Erythroblast (primary cell): Measurements from ENCODE around the gene PIP4K2C.
"Not testable (repeated sequence)": the region's sequence is repeated elsewhere in the genome, so short reads cannot be mapped to it uniquely, and the experiment has no call there.

Source experiments
- DNase-seq, 2 experiments: peaks; one replicate each; lab custom pipeline; 2025; lab: John Stamatoyannopoulos, UW
- GATA1 ChIP-seq: IDR thresholded peaks from 2 replicates; pipeline ENCODE4 v1.6.1; 2011; ENCODE audit warnings: low read depth, mild to moderate bottlenecking, control low read depth, low read length, moderate library complexity
- POLR2A ChIP-seq: IDR thresholded peaks from 2 replicates; pipeline ENCODE4 v1.6.1; 2011; ENCODE audit warnings: mild to moderate bottlenecking, low read length

Gene PIP4K2C

DNA sequence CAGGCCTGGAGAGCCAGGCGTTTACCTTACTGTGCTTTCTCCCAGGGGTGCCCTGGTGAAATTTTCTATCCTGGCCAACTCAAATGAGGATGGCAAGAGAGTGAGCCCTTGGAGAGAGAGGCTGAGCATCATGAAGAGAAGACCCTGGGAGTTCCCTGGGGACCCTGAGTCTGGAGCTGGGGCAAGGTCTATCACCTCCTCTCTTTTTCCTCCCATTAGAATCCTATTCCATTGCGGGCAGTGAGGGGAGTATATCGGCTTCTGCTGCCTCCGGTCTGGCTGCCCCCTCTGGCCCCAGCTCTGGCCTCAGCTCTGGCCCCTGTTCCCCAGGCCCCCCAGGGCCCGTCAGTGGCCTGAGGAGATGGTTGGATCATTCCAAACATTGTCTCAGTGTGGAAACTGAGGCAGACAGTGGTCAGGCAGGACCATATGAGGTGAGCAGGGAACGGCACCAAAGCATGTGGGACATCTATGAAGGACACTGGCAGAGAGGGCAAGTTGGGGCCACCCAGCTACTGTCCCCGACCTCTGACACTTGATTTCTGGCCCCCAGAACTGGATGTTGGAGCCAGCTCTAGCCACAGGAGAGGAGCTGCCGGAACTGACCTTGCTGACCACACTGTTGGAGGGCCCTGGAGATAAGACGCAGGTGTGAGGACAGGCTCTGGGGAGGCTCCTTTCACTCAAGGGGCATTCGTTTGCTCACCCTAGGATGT is 21.9 kb downstream of the PIP4K2C start:
- DNase-seq, result no peak
- no peak for TF ChIP-seq POLR2A
- no peak for TF ChIP-seq GATA1

DNA sequence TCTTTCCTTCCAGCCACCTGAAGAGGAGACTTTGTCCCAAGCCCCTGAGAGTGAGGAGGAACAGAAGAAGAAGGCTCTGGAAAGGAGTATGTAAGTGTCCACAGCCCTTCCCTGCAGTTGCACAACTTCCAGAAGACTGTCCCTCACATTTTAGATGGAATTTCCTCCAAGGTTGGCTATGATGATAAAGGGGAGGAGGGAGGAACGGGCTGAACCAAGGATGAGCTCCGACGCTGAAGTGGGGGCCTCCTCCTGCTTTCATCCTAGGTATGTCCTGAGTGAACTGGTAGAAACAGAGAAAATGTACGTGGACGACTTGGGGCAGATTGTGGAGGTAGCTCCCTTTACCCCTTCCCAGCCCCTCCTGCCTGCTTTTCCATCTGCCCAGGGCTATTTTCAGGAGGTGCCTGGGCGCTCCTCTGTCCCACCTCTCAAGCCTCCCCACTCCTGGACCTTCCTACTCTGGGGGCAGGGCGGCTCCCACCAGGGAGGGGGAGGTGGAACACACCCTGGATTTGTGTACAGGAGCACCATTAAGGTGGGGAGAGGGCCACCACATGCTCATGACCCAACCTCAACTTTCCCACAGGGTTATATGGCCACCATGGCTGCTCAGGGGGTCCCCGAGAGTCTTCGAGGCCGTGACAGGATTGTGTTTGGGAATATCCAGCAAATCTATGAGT is 22.6 kb downstream of the PIP4K2C start:
- no peak for DNase-seq
- TF ChIP-seq GATA1, result no peak

DNA sequence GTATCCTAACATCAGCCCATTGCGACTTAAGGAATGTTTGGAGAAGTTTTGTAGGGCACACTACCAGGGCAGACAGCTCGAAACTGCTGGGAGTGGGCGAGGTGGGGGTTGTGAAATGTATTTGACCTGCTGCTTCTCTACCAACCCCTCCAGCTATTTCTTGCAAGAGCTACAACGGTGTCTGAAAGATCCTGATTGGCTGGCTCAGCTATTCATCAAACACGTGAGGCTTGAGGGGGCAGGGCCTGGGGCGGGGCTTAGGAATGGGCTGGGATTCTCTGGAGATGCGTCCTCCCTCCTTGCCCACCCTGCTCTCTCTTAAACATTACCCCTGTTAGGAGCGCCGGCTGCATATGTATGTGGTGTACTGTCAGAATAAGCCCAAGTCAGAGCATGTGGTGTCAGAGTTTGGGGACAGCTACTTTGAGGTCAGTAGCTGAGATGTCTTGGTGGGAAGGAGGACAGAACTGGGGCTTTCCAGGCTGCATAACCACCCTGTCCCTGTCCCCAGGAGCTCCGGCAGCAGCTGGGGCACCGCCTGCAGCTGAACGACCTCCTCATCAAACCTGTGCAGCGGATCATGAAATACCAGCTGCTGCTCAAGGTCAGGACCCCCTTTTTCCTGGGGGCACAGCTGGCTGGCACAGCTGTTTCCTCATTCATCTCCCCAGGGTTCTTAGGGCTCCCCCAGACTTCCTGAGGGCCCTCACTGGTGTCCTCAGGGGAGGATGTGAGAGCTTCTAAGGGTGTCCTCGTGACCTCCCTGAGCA is 23.4 kb downstream of the PIP4K2C start:
- TF ChIP-seq POLR2A (no peak), GATA1 (no peak)
- no peak for DNase-seq

DNA sequence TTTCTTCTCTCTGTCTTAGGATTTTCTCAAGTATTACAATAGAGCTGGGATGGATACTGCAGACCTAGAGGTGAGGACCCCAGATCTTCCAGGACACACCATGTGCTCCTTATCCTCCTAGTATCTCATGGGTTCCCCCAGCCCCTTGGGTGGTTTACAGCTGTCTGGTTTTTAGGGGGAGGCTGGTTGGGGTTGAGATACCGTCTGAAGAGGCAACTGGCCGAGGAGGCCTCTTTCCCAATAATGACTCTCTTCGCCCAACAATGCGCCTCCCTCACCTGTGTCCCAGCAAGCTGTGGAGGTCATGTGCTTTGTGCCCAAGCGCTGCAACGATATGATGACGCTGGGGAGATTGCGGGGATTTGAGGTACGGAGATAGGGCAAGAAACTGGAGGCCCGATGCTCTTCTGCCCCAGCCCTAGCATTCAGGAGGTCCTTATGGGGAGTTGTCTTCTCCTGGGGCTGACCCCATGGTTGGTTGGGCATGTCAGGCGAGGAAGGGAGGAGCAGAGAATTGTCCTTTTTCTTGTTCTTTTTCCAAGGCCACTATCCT is 24.0 kb downstream of the PIP4K2C start:
- TF ChIP-seq POLR2A, result no peak
- TF ChIP-seq GATA1, result no peak
- no peak for DNase-seq

DNA sequence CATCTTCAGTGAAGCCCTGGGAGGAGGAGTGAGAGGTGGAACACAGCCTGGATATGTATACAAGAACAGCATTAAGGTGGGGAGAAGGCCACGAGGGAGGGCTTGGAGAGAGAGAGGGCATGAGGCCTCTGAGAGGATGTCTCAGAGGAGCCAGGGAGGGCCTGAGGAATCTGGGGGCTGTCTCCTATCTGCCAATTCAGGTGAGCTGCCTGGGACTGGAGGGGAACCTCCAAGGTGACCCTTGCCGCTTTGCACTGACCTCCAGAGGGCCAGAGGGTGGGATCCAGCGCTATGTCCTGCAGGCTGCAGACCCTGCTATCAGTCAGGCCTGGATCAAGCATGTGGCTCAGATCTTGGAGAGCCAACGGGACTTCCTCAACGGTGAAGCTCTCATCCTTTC is 24.6 kb downstream of the PIP4K2C start:
- TF ChIP-seq GATA1, result no peak
- no peak for TF ChIP-seq POLR2A
- DNase-seq, result no peak

DNA sequence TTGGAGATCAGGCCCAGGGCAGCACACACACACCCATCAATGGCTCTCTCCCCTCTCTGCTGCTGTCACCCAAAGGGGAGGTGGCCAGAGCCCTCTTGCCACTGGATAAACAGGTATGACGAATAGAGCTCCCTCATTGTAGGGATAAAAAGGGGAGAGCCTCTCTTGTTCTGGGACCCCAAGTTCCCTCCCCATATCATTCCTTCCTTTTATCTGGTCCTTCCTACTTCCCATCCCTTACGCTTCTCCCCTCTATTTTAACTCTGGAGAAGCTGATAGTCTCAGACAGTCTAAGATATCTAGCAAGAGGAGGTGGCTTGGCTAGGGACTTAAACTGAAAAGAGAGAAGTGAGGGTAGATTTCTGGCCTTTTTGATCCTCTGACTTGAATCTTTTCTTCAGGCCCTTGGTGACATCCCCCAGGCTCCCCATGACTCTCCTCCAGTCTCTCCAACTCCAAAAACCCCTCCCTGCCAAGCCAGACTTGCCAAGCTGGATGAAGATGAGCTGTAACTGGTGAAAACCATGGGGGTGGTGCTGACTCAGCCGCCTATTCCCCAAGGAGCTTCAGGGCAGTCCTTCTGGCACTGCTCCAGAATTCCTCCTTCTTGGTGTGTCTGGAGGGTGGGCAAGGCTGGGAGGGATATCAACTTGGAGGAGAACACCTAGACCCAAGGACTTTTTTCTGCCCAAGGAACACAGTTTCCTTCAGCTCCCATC is 25.6 kb downstream of the PIP4K2C start:
- no peak for DNase-seq
- TF ChIP-seq GATA1, result no peak
- TF ChIP-seq POLR2A, result no peak

DNA sequence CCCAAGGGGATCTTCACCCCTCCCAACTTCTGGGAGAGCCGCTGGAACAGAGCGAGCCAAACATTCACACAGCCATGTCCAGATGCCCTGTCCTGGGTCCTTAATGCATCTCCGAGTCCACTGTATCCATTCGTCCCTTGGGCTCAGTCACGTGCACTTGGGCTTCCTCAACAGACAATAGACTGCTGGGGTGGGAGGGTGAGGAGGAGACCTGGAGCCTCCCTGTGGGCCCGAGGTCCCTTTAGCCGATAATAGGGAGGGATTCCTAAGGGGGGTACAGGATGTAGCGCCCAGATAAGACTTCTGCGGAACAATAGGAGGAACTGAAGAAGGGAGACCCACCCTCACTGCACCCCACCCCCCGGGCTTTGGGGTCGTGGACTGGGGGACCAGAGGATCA is 26.9 kb downstream of the PIP4K2C start:
- no peak for DNase-seq

DNA sequence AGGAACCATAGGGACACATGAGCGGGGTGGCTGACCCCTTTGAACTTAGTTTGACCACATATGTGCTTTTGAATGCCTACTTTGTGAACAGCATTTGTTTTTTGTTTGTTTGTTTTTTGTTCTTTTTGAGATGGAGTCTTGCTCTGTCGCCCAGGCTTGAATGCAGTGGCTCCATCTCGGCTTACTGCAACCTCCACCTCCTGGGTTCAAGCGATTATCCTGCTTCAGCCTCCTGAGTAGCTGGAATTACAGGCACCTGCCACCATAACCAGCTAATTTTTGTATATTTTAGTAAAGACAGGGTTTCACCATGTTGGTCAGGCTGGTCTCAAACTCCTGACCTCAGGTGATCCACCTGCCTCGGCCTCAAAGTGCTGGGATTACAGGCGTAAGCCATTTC is 27.4 kb downstream of the PIP4K2C start:
- not testable (repeated sequence) for DNase-seq

More for the DNA sequence above, 26.9 kb downstream of the PIP4K2C start:
- no peak for TF ChIP-seq POLR2A
- TF ChIP-seq GATA1, result no peak

DNA sequence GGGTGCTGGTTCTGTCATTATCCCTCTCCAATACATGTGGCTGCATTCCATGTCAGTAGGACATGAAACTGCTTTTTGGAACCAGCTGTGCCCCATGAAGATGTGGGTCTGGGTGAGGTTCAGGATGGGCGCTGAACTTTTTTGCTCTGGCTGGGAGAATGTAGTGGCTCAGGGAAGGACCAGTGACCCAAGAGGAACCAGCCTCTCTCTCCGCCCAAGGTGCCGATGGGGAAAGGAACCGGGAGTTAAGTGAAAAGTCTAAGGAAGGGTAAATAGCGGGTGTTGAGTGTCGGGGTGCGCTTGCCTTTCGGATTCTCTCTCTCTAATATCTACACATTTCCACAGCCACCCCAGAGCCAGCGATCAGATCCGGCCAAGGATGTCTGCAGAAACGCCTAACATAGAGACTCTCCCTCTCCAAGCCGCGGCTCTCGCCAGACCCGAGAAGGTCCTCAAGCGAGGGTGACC is 28.0 kb downstream of the PIP4K2C start:
- no peak for DNase-seq
- TF ChIP-seq GATA1 (no peak), POLR2A (no peak)

DNA sequence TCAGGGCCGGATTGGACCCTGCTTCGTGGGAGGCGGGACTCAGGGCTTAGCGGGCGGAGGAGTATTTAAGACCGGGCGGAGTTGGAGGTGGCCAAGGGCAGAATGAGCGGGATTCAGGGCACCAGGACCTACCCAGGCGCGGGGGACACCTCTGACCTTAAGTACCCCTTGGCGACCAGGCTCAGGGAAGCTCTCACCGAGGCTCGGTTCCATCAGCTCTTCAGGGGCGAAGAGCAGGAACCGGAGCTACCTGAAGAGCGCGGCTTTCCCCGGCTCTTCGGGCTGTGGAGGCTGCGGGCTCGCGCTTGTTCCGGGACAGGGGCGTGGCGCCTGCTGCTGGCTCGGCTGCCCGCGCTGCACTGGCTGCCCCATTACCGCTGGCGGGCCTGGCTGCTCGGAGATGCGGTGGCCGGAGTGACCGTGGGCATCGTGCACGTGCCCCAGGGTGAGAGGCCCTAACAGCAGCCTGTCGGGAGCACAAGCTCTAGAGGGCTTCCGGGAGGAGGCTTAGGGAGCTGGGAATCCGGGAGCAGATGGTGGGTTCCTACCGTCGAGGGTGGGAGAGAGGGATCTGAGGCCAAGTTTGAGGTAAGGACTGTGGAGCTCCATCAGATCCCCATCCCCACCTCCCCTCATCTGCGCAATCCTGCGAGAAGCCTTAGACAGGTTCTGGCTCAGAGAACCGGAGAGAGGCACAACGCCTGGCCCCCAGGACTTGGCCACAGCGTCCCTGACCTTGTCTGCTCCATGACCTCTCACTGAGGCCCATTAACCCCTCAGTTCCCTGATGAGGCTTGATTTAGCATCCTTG is 28.6 kb downstream of the PIP4K2C start:
- DNase-seq, result peak in 1 of 2 experiments; percentile 37
- TF ChIP-seq POLR2A, result no peak
- no peak for TF ChIP-seq GATA1

DNA sequence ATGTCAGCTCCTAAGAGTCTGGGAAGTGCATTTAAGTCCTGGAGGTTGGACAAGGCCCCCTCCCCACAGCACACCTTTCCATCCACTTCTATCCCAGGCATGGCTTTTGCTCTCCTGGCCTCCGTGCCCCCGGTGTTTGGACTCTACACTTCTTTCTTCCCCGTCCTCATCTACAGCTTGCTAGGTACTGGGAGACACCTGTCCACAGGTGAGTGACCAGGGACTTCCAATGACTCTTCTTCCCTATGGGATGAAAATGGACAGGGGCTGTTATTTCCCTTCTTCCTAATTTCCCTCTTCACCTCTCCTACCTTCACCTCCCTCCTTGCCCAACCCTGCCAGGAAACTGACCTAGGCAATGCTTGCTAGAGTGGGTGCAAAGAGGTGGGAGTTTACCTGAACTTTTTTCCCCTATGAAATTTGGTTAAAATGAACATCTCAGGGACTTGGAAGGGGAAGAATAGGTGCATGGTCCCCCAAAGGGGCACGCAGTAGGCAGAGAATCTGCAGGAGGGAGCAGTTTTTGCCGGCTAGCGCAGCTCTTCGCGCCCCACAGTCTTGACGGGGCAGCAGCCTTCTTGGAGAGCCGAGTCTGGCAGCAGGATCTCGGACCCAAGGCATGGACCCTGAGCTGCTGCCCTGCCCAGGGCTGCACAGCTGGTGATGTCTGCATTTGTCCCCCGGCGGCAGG is 29.4 kb downstream of the PIP4K2C start:
- TF ChIP-seq POLR2A (no peak), GATA1 (no peak)
- no peak for DNase-seq

DNA sequence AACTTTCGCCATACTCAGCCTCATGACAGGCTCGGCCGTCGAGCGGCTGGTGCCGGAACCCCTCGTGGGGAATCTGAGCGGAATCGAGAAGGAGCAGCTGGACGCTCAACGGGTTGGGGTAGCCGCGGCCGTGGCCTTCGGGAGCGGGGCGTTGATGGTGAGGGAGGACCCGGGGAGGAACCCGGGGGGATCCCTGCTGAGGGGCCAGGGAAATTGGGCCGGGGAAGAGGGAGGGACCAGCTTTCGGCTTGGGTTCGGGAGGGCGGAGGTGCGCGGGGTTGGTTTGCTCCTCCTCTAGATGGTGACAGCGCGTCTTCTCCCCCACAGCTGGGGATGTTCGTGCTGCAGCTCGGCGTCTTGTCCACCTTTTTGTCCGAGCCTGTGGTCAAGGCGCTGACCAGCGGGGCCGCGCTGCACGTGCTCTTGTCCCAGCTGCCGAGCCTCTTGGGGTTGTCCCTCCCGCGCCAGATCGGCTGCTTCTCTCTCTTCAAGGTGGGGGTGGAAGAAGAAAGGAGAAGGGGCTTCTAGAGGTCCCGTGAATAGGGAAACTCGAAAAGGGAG is 30.0 kb downstream of the PIP4K2C start:
- TF ChIP-seq GATA1, result no peak
- TF ChIP-seq POLR2A, result no peak
- no peak for DNase-seq
